Activated CD8-positive, alpha-beta memory T cell treated with anti-CD3 and anti-CD28 coated beads for 1 hour (primary cell): Measurements from ENCODE around the gene SH3GL3.

ENCODE experiments used
- DNase-seq, 2 donors: peaks; one replicate each; pipeline ENCODE4 v3.0.0-alpha.2; 2020; ENCODE audit warnings: low read depth in 1 of 2; ENCODE audit errors: extremely low read depth in 1 of 2

SH3GL3 gene

DNA sequence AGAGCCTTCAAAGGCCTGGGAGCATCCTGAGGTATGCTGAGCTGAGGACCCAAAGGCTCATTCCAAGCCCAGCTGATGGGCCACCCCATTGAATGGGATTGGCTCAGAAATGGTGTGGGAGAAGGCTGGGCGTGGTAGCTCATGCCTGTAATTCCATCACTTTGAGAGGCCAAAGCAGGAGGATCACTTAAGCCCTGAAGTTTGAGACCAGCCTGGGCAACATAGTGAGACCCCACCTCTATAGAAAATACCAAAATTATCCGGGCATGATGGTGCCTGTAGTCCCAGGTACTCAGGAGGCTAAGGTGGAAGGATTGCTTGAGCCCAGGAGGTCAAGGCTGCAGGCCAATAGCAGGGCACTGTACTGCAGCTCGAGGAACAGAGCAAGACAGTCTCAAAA is 163.0 kb downstream of the SH3GL3 start:
- no peak for DNase-seq

GRCh38 chr15:83610901-83611685 is 164.0 kb downstream of the SH3GL3 start:
- no peak for DNase-seq

GRCh38 chr15:83612226-83612625 is 165.1 kb downstream of the SH3GL3 start:
- DNase-seq: no peak

DNA sequence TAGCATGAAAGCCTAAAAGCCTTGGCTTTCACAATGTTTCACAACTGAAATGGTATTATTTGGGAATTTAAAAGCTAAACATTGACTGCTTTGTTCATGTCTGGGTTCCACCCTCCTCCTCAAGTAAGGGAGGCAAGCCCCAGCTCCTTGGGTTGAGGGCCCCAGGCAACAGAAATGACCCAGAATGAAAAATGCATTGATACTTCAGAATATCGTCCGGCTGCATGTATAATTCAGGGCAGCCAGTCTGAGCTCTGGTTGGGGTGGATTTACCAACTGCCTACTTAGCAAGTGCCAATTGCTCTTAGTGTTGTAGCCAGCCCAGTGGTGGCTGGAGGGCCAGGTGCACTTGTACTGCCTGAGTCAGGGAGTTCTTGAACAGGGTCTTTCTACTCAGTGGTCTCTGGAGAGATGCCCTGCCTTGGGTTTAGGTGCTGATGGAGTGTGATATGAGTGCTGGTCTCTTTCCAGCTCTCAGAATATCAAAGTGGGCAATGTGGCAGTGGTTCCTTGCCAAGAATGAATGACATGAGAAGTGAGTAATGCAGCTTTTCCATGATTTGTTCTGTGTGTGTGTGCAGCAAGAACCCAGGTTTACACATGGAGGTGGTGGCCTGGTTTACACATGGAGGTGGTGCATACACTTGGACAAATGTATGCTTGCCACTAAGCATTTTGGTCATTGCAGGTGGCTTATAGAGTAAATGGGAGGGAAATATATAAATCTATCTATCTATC is 165.9 kb downstream of the SH3GL3 start:
- DNase-seq: no peak

DNA sequence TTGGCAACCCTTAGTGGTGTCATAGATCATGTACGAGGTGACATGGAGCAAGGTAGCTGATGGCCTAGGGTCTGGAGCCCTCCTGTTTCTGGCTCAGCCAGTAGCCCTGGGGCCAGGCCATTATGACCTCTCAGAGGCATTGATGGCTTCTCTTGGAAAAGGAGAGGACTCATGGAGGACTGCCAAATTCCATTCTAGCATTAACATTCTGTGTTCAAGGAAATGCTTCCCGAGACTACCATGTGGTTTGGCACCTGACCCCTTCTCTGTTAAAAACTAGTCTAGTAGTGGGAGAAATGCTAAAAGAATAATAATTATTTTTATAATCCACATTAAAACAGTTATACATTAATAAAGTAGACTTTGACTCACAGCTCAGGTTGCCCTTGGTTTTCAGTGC is 166.6 kb downstream of the SH3GL3 start:
- no peak for DNase-seq

DNA sequence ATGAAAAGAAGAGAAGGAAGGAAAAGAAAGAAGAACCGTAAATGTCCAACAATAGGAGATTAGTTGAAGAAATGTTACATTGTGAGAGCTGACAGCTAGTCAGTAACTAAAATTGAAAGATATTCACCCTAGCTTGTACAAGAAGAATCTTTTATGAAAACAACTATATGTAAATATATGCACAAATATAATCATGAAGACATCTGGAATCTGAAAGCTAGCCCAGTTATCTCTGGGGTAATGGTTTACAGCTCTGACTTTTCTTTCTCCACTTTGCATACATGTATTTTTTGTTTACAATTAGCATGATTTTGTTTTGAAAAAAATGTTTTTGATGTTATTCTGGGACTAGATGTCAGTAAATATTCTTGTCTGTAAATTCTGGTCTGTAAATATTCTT is 169.7 kb downstream of the SH3GL3 start:
- no peak for DNase-seq

DNA sequence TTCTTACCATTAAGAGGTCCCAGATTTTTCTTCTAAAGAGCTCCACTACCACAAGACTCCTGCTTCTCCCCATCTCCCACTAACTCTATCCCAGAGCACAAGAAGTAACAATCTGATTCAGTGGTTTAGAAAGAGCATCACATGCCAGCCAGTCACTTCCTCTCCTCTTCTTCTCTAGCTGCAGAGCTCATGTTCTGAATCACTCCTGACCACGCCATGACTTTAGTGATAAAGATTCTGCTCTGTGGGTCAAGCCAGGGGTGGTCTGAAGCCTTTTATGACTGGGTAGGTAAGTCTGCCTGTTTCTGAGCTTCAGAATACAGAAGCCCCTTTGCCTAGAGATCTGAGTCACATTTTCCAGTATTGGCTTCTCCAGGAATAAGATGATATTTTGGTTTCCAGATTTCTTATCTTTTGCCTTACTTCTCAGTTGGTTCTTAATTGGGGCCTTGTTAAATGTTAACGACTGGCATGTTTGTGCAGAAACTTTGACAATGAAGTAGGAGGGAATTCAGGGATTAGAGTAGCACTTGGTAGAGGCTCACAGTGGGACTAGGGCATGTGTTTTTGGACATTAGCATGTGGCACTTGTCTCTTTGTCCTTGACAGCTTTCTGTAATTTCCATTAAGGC is 179.1 kb downstream of the SH3GL3 start:
- DNase-seq: no peak

DNA sequence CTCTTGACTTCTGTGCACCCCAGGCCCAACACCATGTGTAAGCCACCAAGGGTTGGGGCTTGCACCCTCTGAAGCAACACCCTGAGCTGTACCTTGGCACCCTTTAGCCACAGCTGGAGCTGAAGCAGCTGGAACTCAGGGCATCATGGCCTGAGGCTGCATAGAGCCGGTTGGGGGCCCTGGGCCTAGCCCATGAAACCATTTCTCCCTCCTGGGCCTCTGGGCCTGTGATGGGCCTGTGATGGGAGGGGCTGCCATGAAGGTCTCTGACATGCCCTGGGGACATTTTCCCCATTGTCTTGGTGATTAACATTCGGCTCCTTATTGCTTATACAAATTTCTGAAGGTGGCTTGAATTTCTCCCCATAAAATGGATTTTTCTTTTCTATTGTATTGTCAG is 184.4 kb downstream of the SH3GL3 start:
- DNase-seq: no peak

DNA sequence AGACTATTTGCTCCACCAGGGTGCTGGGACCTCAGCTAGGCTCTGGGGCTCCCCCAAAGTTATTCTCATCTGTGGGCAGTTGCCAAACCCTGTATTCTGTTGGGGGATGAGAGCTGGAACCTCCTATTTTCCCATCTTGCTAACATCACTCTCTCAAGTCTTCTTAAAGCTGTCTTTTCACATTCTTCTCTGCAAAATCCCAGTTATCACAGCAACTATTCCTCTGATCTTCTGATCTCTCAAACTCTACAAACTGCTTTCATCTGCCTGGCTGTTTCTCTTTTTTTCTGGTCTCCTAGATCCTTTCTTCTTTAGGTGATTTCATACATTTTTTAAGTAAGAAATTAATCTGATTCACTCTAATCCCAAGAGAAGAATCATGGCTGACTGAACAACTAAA is 196.1 kb downstream of the SH3GL3 start:
- no peak for DNase-seq

DNA sequence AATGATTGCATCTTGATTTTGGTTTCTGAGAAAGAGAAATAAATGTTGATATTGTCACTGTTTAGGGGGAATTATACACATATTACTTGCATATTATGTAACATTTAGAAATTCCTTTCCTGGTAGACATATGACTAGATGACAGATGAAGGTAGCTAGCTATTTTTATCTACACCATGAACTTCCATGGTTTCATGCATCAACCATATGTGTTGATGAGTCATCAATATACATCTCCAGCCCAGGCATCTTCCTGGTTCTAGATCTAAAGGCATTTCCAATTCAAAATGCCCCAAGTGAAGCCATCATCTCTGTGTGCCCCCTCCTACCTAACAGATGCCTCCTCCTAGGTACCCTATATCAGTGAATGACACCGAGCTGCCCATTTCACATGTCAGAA is 197.3 kb downstream of the SH3GL3 start:
- no peak for DNase-seq

DNA sequence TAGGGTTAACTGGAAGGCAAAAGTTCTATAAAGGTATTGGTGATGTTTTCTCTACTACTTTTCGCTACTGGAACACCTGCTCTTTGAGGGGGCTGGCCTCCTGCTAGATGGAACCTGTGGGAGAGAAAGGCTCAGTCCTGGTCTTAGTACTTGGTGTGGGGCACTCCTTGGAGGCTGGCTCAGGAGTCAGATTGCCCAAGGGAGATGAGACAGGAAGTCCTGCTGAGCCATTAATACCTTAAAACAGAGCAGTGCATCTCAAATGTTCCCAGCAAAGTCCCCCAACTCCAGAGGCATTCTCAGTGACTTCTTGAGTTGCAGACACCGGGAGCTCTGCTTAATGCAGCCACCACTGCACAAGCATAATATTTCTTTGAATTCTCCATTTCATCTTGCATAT is 203.7 kb downstream of the SH3GL3 start:
- no peak for DNase-seq

DNA sequence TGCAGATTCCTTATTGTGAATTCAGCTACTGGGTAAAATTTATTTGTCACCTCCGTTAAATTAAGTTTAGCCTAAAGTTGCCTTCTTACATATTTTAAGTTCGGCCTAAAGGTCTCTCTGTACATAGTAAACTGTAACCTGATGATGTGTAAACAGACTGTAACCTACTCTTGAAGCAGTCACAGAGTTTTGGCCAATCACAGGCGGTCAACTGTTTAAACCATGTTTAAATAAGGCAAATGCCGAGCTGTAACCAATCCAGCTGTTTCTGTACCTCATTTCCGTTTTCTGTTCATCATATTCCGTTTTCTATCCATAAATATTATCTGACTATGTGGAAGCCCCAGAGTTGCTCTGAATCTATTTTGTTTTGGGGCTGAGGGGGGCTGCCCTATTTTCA is 204.4 kb downstream of the SH3GL3 start:
- no peak for DNase-seq

DNA sequence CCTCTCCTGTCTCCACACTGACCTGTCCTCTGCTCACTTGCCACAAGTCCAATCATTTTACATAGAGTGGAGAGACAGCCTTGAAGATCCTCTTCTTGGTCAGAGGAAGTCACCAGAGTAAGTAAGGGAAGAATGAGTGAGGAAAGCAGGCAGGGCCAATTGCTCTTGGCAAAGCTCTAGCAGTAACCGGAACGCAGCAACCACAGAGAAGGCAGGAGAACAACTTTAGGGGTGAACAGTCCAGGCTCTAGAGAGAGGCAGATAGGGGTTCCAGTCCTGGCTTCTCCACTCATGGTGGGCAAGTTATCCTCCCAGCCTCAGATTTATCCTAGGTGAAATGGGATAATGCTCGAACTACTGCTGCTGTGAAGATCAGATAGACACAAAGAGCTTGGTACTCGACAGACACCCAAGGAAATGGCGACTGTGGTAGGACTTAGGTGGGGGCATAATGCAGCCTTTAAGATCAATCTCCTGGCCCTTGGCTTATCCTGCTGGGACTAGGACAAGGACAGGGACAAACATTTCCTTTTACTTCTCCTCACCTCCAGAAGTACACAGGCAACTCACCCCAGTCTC is 205.6 kb downstream of the SH3GL3 start:
- DNase-seq: no peak

DNA sequence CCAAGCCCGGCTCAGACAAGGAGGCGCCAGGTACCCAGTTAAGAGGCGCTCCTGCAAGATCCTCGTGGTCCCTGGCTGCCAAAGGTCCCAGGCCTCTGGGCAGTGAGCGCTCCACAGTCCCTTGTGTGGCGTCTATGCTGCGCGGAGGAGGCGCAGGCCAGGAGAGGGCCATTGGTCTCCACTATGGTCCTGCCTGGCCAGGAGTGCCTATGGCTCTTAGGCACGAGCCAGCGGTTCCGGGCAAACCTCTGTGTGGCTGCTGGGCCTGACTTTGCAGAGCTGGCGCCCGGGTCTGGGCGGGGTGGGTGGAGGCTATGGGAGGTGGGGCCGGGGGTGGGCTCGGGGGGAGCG is 206.1 kb downstream of the SH3GL3 start:
- no peak for DNase-seq

- DNase-seq: no peak
These were observed 206.7 kb downstream of the SH3GL3 start, which contains the start of gene ADAMTSL3 for GRCh38 chr15:83653639-83654378. ADAMTSL3 (plus strand) TSS chr15:83654123; CDS start chr15:83655762, 1,639 bp downstream.

- DNase-seq: no peak
These were observed 207.5 kb downstream of the SH3GL3 start for GRCh38 chr15:83654379-83655236.

DNA sequence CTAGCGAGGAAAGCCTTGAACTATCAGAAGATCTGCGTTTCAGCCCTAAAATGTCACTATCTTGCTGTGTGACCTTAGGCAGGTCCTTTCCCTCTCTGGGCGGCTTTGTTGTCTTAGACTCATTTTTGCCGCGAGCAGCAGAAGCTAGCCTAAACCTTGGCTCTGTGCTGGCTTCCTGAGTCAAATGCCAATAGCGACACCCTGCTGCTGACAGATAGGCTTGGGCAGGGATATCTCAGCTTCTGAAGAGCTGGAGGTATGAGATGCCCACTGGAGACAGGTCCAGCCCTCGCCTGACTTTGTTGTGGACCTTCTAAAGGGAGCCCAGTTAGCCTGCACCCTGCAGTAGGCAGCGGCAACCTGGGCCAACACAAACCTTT is 208.1 kb downstream of the SH3GL3 start:
- no peak for DNase-seq

DNA sequence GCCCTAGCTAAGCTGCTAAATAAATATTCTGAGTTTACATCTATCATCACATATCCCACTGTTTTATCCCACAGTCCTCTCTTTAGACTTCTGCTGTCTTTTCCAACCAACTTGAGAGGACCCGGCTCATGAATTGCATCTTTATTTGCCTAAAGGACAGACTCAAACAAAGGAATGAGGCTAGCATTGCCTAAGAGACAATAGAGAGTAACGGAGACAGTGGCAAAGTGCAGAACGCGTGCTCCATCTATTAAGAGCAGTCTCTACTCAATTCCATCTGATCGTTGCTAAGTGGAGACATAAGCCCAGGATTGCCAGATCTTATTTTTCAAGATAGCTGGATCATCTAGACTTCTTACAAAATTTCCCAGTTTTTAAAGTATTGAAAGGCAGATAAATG is 209.1 kb downstream of the SH3GL3 start:
- DNase-seq: no peak

DNA sequence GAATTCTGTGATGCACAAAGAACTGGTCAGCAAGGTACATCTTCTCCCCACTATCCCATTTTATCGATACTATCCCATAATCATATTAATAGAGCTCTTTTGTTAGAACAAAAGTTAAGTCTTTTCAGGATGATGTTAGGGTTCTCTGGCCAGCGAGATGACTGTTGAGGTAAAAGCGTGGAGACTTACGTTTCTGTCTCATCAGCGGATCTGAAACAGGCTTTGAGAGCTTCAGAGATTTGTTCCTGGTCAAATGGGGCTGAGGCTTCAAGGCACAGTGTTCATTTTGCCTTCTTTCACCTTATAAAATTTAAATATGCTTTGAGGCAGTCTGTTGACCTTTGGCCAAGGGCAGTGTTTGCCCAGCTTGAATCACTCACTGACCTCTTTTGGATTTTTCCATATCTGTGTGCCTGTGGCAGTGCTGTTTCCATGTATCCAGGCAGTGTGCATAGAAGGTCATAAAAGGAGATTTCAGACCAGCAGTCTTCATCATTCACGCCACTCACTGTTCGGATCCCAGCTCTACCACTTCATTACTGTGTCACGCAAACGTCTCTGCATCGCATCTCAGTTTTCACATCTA is 209.9 kb downstream of the SH3GL3 start:
- DNase-seq: no peak

GRCh38 chr15:83657549-83657948 is 210.4 kb downstream of the SH3GL3 start:
- DNase-seq: no peak
